MCF 10A (cell line): ENCODE data around the gene SPOCK3. TPM values are rescaled to one million over a fixed set of nuclear protein-coding genes. Genes with fewer than 3 reads are reported as not detected.

Experiments
- BruUV-seq: library from RNA; stranded (reverse); fragments of 400-500 nt; replicated peaks from 2 replicates; lab custom pipeline; 2021; lab: Mats Ljungman, UMichigan
- CTCF ChIA-PET: fragments of 300-600 bp; sonication (Branson Sonifier 250); formaldehyde crosslinking; extraction: SDS; loops from one replicate; lab custom pipeline; 2021; ENCODE audit warnings: antibody characterized with exemption, inconsistent platforms; lab: Yijun Ruan, JAX
- POLR2A ChIA-PET: fragments of 300-600, 350-650 bp; sonication (Branson Sonifier 250); formaldehyde crosslinking; extraction: SDS; loops from one replicate; lab custom pipeline; 2020; ENCODE audit warnings: antibody characterized with exemption, inconsistent platforms; lab: Yijun Ruan, JAX
- DNase-seq: peaks from one replicate; pipeline ENCODE4 v3.0.0-alpha.2; 2018; ENCODE audit not compliant: unreplicated experiment
- H3K27ac Mint-ChIP-seq: one replicate; pipeline ENCODE4 v1.8.0; 2022; ENCODE audit warnings: mild to moderate bottlenecking, low read depth, mixed read lengths; ENCODE audit not compliant: unreplicated experiment
- H3K27me3 Mint-ChIP-seq: one replicate; pipeline ENCODE4 v1.8.0; 2022; ENCODE audit warnings: mixed read lengths; ENCODE audit not compliant: insufficient read depth, unreplicated experiment
- H3K36me3 Mint-ChIP-seq: one replicate; pipeline ENCODE4 v1.8.0; 2022; ENCODE audit warnings: mild to moderate bottlenecking, moderate library complexity, mixed read lengths; ENCODE audit not compliant: insufficient read depth, unreplicated experiment
- H3K4me1 Mint-ChIP-seq: one replicate; pipeline ENCODE4 v1.8.0; 2022; ENCODE audit warnings: mixed read lengths; ENCODE audit not compliant: insufficient read depth, unreplicated experiment
- H3K4me3 Mint-ChIP-seq: one replicate; pipeline ENCODE4 v1.8.0; 2022; ENCODE audit warnings: mild to moderate bottlenecking, moderate library complexity, mixed read lengths; ENCODE audit not compliant: unreplicated experiment
- H3K9me3 Mint-ChIP-seq: one replicate; pipeline ENCODE4 v1.8.0; 2022; ENCODE audit warnings: mixed read lengths; ENCODE audit not compliant: unreplicated experiment
- CTCF ChIP-seq: fragments of 200-600 bp; IDR thresholded peaks from one replicate; pipeline ENCODE4 v1.8.0; 2022; ENCODE audit warnings: antibody characterized with exemption, mild to moderate bottlenecking; ENCODE audit not compliant: unreplicated experiment
- intact Hi-C: fragments of 100-400 bp; cut with micrococcal nuclease; formaldehyde crosslinking; loops from 2 replicates; pipeline ENCODE4 v1.14.1; 2022
- total RNA-seq: library from RNA; stranded (reverse); gene quantifications from 2 replicates; pipeline ENCODE4 v1.2.3, GENCODE V29; 2022

The SPOCK3 gene
- total RNA-seq, 1 experiment from 2014 or later: not detected

- no peaks in the 10 kb centered on the region for H3K27me3 Mint-ChIP-seq
- H3K4me3 Mint-ChIP-seq: no peak overlapping the region
- H3K4me1 Mint-ChIP-seq: no peaks in the 10 kb centered on the region
- no peak for DNase-seq
- no peaks in the 10 kb centered on the region for H3K9me3 Mint-ChIP-seq
- H3K36me3 Mint-ChIP-seq: no peaks in the 10 kb centered on the region
- BruUV-seq: no TSS peak
- CTCF ChIA-PET: interaction anchor here (0.8 kb wide), 1 partner anchor 10 kb away, joined by 3 read pairs; no protein-coding TSS in a partner anchor
- intact Hi-C loops: no loop called here
- POLR2A ChIA-PET: no interaction called here
- H3K27ac Mint-ChIP-seq: no peak overlapping the region
- TF ChIP-seq CTCF: no peak
These were observed 406.7 kb downstream of the SPOCK3 start for GRCh38 chr4:166827629-166828028.

- Mint-ChIP-seq H3K27ac (no peak overlapping the region), H3K4me1 (no peaks in the 10 kb centered on the region), H3K36me3 (no peaks in the 10 kb centered on the region), H3K9me3 (no peaks in the 10 kb centered on the region), H3K27me3 (no peaks in the 10 kb centered on the region), H3K4me3 (no peak overlapping the region)
- ChIA-PET POLR2A (no interaction called here), CTCF (interaction anchor here (0.8 kb wide), 1 partner anchor 9 kb away, joined by 3 read pairs; no protein-coding TSS in a partner anchor)
- no peak for DNase-seq
- no TSS peak for BruUV-seq
- no peak for TF ChIP-seq CTCF
- intact Hi-C loops: no loop called here
These were observed 407.1 kb downstream of the SPOCK3 start for GRCh38 chr4:166827167-166827566.

GRCh38 chr4:166823848-166824247 lies 410.4 kb downstream of the SPOCK3 start:
- Mint-ChIP-seq H3K9me3 (peaks cover 9% of the 10 kb centered on the region), H3K4me1 (no peaks in the 10 kb centered on the region), H3K27ac (no peak overlapping the region), H3K36me3 (no peaks in the 10 kb centered on the region), H3K4me3 (no peak overlapping the region), H3K27me3 (no peaks in the 10 kb centered on the region)
- TF ChIP-seq CTCF: no peak
- intact Hi-C loops: no loop called here
- DNase-seq: no peak
- ChIA-PET POLR2A (interaction anchor here (0.6 kb wide), 1 partner anchor 23 kb away, joined by 3 read pairs; no protein-coding TSS in a partner anchor), CTCF (no interaction called here)
- no TSS peak for BruUV-seq

- TF ChIP-seq CTCF: no peak
- no peaks in the 10 kb centered on the region for H3K4me1 Mint-ChIP-seq
- no TSS peak for BruUV-seq
- H3K9me3 Mint-ChIP-seq: peaks cover 9% of the 10 kb centered on the region
- H3K36me3 Mint-ChIP-seq: no peaks in the 10 kb centered on the region
- H3K27me3 Mint-ChIP-seq: no peaks in the 10 kb centered on the region
- DNase-seq: no peak
- ChIA-PET CTCF (no interaction called here), POLR2A (interaction anchor here (1.1 kb wide), 1 partner anchor 172 kb away, joined by 3 read pairs; no protein-coding TSS in a partner anchor)
- H3K4me3 Mint-ChIP-seq: no peak overlapping the region
- intact Hi-C loops: no loop called here
- H3K27ac Mint-ChIP-seq: no peak overlapping the region
These were observed 411.2 kb downstream of the SPOCK3 start for GRCh38 chr4:166823126-166823525.
